Stomach (tissue), 4 donors: ENCODE measurements around the gene PEX26.

Experiments
- POLR2AphosphoS5 ChIP-seq, 3 donors: sonication (generic); formaldehyde crosslinking; IDR thresholded peaks; one replicate each; pipeline ENCODE4 v1.6.1; 2016; ENCODE audit warnings: antibody characterized with exemption in 3 of 3
- TF ChIP-seq, protein P1 (sequence below), 7 experiments: fragments of 450-650 bp in 4 of 7; fragments of 200-600 bp in 3 of 7; sonication (generic) in 3 of 7; IDR thresholded peaks; one replicate each; pipeline ENCODE4 v1.5.1; 2016 to 2019; ENCODE audit warnings: antibody characterized with exemption in 7 of 7, control low read depth in 2 of 7, mild to moderate bottlenecking in 1 of 7

DNA sequence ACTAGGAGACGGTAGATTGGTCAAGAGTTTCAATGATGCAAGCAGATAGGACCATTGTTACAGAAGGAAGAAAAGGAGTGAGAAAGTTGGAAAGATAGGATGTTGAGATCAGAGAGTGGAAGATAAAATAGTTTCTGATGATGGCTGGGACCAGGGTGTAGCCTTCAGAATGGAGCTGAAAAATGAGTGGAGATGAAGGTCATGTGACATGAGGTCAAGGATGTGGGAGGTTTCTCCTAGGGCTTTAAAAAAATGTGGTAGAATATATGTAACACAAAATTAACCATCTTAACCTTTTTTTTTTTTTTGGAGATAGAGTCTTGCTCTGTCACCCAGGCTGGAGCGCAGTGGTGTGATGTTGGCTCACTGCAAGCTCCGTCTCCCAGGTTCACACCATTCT lies 18.3 kb upstream of the PEX26 start:
- no peak for TF ChIP-seq POLR2AphosphoS5 (IDR thresholded peaks at IDR 0.05)
- TF ChIP-seq, protein P1, sequence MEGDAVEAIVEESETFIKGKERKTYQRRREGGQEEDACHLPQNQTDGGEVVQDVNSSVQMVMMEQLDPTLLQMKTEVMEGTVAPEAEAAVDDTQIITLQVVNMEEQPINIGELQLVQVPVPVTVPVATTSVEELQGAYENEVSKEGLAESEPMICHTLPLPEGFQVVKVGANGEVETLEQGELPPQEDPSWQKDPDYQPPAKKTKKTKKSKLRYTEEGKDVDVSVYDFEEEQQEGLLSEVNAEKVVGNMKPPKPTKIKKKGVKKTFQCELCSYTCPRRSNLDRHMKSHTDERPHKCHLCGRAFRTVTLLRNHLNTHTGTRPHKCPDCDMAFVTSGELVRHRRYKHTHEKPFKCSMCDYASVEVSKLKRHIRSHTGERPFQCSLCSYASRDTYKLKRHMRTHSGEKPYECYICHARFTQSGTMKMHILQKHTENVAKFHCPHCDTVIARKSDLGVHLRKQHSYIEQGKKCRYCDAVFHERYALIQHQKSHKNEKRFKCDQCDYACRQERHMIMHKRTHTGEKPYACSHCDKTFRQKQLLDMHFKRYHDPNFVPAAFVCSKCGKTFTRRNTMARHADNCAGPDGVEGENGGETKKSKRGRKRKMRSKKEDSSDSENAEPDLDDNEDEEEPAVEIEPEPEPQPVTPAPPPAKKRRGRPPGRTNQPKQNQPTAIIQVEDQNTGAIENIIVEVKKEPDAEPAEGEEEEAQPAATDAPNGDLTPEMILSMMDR (IDR thresholded peaks at IDR 0.05), result no peak
